ENCODE results near the gene MCF2L2. TPM values are rescaled to one million over a fixed set of nuclear protein-coding genes. Genes with fewer than 3 reads are reported as not detected.

Gene MCF2L2
- polyA plus RNA-seq, 1 experiment, result 0.11 TPM

- POLR2A ChIA-PET, result no interaction called here
- Histone ChIP-seq H3K36me3 (ENCODE audit: control insufficient read depth, insufficient read depth, low read length) (no peaks in the 10 kb centered on the region), H3K4me3 (ENCODE audit: low read depth, low read length) (no peak overlapping the region), H3K27me3 (ENCODE audit: control insufficient read depth, insufficient read depth, low read length) (no peaks in the 10 kb centered on the region)
- DNase-seq (ENCODE audit: low read depth), result no peak
- CTCF ChIA-PET, result no interaction called here
- TF ChIP-seq, protein P1, sequence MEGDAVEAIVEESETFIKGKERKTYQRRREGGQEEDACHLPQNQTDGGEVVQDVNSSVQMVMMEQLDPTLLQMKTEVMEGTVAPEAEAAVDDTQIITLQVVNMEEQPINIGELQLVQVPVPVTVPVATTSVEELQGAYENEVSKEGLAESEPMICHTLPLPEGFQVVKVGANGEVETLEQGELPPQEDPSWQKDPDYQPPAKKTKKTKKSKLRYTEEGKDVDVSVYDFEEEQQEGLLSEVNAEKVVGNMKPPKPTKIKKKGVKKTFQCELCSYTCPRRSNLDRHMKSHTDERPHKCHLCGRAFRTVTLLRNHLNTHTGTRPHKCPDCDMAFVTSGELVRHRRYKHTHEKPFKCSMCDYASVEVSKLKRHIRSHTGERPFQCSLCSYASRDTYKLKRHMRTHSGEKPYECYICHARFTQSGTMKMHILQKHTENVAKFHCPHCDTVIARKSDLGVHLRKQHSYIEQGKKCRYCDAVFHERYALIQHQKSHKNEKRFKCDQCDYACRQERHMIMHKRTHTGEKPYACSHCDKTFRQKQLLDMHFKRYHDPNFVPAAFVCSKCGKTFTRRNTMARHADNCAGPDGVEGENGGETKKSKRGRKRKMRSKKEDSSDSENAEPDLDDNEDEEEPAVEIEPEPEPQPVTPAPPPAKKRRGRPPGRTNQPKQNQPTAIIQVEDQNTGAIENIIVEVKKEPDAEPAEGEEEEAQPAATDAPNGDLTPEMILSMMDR (IDR thresholded peaks at IDR 0.05; ENCODE audit: insufficient read depth, low read depth, low read length), result no peak
These were observed 156.3 kb downstream of the MCF2L2 start for GRCh38 chr3:183272142-183272541.

GRCh38 chr3:183270344-183270743 lies 158.1 kb downstream of the MCF2L2 start:
- no peak for DNase-seq (ENCODE audit: low read depth)
- no peaks in the 10 kb centered on the region for H3K27me3 ChIP-seq (ENCODE audit: control insufficient read depth, insufficient read depth, low read length)
- no peak overlapping the region for H3K4me3 ChIP-seq (ENCODE audit: low read depth, low read length)
- H3K36me3 ChIP-seq (ENCODE audit: control insufficient read depth, insufficient read depth, low read length), result no peaks in the 10 kb centered on the region
- ChIA-PET CTCF (no interaction called here), POLR2A (no interaction called here)
- TF ChIP-seq, protein P1 (IDR thresholded peaks at IDR 0.05; ENCODE audit: insufficient read depth, low read depth, low read length), result no peak

- Histone ChIP-seq H3K36me3 (ENCODE audit: control insufficient read depth, insufficient read depth, low read length) (no peaks in the 10 kb centered on the region), H3K27me3 (ENCODE audit: control insufficient read depth, insufficient read depth, low read length) (no peaks in the 10 kb centered on the region), H3K4me3 (ENCODE audit: low read depth, low read length) (no peak overlapping the region)
- TF ChIP-seq, protein P1 (IDR thresholded peaks at IDR 0.05; ENCODE audit: insufficient read depth, low read depth, low read length), result no peak
- ChIA-PET CTCF (no interaction called here), POLR2A (no interaction called here)
- no peak for DNase-seq (ENCODE audit: low read depth)
These were observed 159.1 kb downstream of the MCF2L2 start for GRCh38 chr3:183269345-183269744.

DNA sequence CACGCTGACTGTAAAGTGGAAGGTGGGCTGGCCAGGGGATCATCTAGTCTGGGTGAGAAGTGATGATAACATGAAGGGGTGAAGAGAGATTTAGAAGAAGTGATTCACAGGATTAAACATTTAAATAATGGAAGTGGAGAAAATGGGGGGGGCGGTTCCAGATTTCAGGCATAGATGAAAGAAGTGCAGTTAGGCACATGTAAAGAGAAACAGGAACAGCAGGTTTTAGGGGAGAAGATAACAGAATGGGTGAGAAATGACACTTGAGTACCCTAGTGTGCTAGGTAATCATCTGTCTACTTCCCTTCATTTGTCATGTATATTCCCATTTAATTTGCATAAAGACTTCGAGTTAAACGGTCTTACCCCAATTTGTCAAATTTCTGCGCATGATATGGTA lies 160.1 kb downstream of the MCF2L2 start:
- Histone ChIP-seq H3K4me3 (ENCODE audit: low read depth, low read length) (no peak overlapping the region), H3K36me3 (ENCODE audit: control insufficient read depth, insufficient read depth, low read length) (no peaks in the 10 kb centered on the region), H3K27me3 (ENCODE audit: control insufficient read depth, insufficient read depth, low read length) (no peaks in the 10 kb centered on the region)
- no peak for DNase-seq (ENCODE audit: low read depth)
- TF ChIP-seq, protein P1 (IDR thresholded peaks at IDR 0.05; ENCODE audit: insufficient read depth, low read depth, low read length), result no peak
- ChIA-PET CTCF (no interaction called here), POLR2A (no interaction called here)

GRCh38 chr3:183267140-183267539 lies 161.3 kb downstream of the MCF2L2 start:
- ChIA-PET CTCF (no interaction called here), POLR2A (no interaction called here)
- Histone ChIP-seq H3K4me3 (ENCODE audit: low read depth, low read length) (no peak overlapping the region), H3K36me3 (ENCODE audit: control insufficient read depth, insufficient read depth, low read length) (no peaks in the 10 kb centered on the region), H3K27me3 (ENCODE audit: control insufficient read depth, insufficient read depth, low read length) (no peaks in the 10 kb centered on the region)
- DNase-seq (ENCODE audit: low read depth), result no peak
- TF ChIP-seq, protein P1 (IDR thresholded peaks at IDR 0.05; ENCODE audit: insufficient read depth, low read depth, low read length), result no peak

All from BJ (cell line).